ENCODE measurements around the gene TBX18. TPM values are rescaled to one million over a fixed set of nuclear protein-coding genes. Genes with fewer than 3 reads are reported as not detected.

The TBX18 gene
- total RNA-seq, 4 donors from 2014 or later, result 0.15 to 4.4 (median 1.9) TPM

DNA sequence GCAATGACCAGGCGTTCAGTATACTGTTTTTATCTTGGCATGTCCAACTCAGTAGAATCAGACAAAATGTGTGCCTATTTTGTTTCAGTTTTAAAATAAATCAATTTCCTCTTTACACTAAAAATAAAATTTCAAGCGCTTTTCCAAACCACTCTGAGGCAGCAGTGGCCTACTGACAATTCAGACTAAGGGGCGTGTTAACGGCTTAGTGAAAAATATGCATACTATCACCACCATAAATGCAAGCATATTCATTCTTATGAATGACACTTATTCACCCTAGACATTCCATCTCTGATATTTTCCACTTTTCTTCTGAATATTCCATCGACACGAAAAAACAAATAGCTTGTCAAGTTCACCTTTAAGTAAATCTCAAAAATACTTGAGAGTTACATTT, 7.5 kb downstream of the TBX18 start:
- H3K36me3 ChIP-seq, result no peaks in the 10 kb centered on the region
- no peak for TF ChIP-seq POLR2A (IDR thresholded peaks at IDR 0.05)
- TF ChIP-seq, protein P1, sequence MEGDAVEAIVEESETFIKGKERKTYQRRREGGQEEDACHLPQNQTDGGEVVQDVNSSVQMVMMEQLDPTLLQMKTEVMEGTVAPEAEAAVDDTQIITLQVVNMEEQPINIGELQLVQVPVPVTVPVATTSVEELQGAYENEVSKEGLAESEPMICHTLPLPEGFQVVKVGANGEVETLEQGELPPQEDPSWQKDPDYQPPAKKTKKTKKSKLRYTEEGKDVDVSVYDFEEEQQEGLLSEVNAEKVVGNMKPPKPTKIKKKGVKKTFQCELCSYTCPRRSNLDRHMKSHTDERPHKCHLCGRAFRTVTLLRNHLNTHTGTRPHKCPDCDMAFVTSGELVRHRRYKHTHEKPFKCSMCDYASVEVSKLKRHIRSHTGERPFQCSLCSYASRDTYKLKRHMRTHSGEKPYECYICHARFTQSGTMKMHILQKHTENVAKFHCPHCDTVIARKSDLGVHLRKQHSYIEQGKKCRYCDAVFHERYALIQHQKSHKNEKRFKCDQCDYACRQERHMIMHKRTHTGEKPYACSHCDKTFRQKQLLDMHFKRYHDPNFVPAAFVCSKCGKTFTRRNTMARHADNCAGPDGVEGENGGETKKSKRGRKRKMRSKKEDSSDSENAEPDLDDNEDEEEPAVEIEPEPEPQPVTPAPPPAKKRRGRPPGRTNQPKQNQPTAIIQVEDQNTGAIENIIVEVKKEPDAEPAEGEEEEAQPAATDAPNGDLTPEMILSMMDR (IDR thresholded peaks at IDR 0.05), result no peak
- intact Hi-C loops (cut with DNase I), result no loop called here
- WGBS, 2 donors, result 80 to 85% methylated on average over 6 of the region's 6 CpGs
- H3K4me1 ChIP-seq, result no peaks in the 10 kb centered on the region
- peaks cover 0 to 36% (median 0%) of the 10 kb centered on the region in 4 donors for H3K27me3 ChIP-seq
- no peaks in the 10 kb centered on the region for H3K9me3 ChIP-seq
- no peak overlapping the region for H3K27ac ChIP-seq
- DNase-seq, result no peak
- H3K4me3 ChIP-seq, result no peak overlapping the region

DNA sequence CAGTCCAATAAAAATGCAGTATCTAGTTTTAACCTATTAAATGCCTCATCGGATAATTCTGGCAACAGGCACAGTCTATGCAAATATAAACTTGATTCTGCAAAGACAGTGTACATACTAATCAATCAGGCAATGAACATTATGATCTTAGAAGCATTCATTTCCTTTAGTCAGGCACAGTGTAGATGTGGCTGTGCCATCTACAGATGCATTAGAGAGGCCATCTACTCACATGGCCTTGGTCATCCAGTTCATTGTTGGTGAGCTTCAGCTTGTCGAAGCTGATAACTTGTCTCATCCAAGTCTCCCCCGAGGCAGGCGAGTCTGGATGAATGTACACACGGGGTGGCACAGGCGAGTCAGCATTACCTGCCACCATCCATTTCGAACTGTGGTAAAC, 7.9 kb downstream of the TBX18 start:
- no peak for DNase-seq
- Histone ChIP-seq H3K27ac (no peak overlapping the region), H3K4me1 (no peaks in the 10 kb centered on the region), H3K4me3 (no peak overlapping the region), H3K27me3 (peaks cover 0 to 32% (median 0%) of the 10 kb centered on the region in 4 donors), H3K9me3 (no peaks in the 10 kb centered on the region), H3K36me3 (no peaks in the 10 kb centered on the region)
- 66 to 75% methylated on average over 7 of the region's 7 CpGs for WGBS, 2 donors
- intact Hi-C loops (cut with DNase I), result no loop called here
- TF ChIP-seq, protein P1 (IDR thresholded peaks at IDR 0.05), result no peak
- TF ChIP-seq POLR2A (IDR thresholded peaks at IDR 0.05), result no peak

DNA sequence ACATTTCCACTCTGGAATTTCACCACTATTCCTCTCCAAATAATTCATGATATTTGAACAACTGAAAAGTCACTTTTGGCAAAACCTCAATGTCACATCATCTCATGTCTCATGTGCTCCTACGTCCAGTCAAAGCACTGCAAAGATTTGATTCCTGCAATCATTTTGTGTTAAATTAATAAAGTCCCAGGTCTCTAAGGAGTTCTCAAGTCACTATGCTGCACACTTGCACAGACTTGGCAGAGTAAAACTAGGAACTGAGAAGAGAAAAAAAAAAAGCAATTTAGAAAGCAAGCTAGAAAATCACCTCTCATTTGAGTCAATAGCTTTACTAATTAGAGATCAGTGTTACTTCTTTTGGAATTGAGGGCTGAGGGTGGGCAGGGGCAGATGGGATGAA, 11.2 kb downstream of the TBX18 start:
- Histone ChIP-seq H3K36me3 (no peaks in the 10 kb centered on the region), H3K27ac (no peak overlapping the region), H3K27me3 (peaks cover 0 to 5% (median 0%) of the 10 kb centered on the region in 4 donors), H3K4me1 (no peaks in the 10 kb centered on the region), H3K9me3 (no peaks in the 10 kb centered on the region), H3K4me3 (no peak overlapping the region)
- intact Hi-C loops (cut with DNase I), result no loop called here
- no peak for DNase-seq
- 35 to 78% methylated on average over 1 of the region's 1 CpG for WGBS, 2 donors
- no peak for TF ChIP-seq POLR2A (IDR thresholded peaks at IDR 0.05)

DNA sequence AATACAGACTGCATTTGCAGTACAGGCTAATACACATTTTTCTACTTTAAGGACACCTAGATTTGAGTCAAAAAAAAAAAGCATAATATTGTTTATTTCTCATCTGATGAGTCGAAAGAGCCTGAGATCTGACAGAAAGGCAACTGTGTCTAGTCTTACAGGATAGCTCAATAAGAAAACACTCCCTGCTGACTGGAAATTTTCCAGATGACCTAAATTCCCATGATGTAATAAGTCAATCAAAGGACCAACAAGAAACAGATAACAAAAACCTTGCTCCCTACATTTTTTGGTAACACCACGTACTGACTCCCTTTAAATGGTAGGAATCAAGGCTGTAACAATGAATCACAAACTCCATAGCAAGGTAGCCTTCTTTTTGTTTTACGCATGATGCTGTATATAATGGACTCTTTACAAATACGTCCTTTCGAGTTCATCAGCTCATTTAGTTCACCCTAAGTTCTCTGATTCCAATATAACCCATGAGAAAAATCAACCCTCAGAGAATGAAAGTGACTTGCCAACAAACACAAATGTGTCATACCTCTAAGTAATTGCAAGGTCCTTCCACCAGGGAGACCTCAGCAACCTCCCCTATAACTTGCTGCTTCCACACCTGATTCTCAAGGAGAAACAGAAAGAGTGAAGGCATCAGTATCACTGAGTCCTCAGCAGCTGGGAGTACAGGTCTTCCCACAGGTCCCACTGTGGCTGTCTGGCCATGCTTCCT, 12.1 kb downstream of the TBX18 start:
- no peak for DNase-seq
- 73 to 80% methylated on average over 5 of the region's 5 CpGs for WGBS, 2 donors
- no peaks in the 10 kb centered on the region for H3K27me3 ChIP-seq
- intact Hi-C loops (cut with DNase I), result no loop called here
- H3K4me3 ChIP-seq, result no peak overlapping the region
- no peak for TF ChIP-seq POLR2A (IDR thresholded peaks at IDR 0.05)
- TF ChIP-seq, protein P1 (IDR thresholded peaks at IDR 0.05), result no peak
- H3K9me3 ChIP-seq, result no peaks in the 10 kb centered on the region
- H3K4me1 ChIP-seq, result no peaks in the 10 kb centered on the region
- H3K36me3 ChIP-seq, result no peaks in the 10 kb centered on the region
- H3K27ac ChIP-seq, result no peak overlapping the region

DNA sequence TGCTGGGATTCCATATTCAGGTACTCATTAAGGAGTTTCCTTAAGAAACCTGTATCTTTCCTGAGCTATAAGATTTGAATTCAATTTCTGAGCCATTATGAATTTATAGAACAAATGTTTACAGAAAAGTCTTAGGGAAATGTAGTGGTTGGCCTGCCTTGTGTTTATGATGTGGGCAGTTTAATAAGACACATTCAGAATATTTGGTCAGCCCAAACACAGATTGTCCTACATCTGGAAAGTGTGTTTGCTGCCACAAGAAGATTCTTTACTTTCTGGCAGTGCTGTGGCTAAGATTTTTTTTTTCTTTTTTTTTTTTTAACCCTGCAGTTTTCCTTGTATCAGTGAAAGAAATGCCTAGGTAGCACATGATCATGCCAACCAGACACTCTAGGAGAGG, 15.2 kb downstream of the TBX18 start:
- intact Hi-C loops (cut with DNase I), result no loop called here
- Histone ChIP-seq H3K4me3 (no peak overlapping the region), H3K27me3 (no peaks in the 10 kb centered on the region), H3K9me3 (no peaks in the 10 kb centered on the region), H3K4me1 (no peaks in the 10 kb centered on the region), H3K36me3 (no peaks in the 10 kb centered on the region), H3K27ac (no peak overlapping the region)
- TF ChIP-seq, protein P1 (IDR thresholded peaks at IDR 0.05), result no peak
- no peak for TF ChIP-seq POLR2A (IDR thresholded peaks at IDR 0.05)
- DNase-seq, result no peak

DNA sequence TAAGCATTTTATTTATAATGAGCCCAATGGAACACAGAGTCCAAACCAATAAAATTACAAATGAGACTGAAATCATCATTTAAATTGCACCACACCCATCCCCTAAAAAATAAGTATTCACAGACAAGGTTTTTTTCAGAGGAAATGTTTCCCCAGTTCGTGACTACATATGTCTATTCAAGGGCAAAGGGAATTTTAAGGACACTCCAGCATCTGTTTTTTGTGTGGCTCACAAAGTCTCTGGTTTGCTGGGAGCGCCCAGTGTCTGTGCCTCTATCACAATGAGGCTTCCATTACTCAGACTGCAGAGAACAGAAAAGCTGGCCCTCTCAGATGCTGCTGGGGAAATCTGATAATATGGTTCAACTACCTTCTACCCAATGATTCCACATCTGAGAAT, 16.0 kb downstream of the TBX18 start:
- Histone ChIP-seq H3K4me3 (no peak overlapping the region), H3K4me1 (no peaks in the 10 kb centered on the region), H3K36me3 (no peaks in the 10 kb centered on the region), H3K27ac (no peak overlapping the region), H3K27me3 (no peaks in the 10 kb centered on the region), H3K9me3 (no peaks in the 10 kb centered on the region)
- DNase-seq, result no peak
- no peak for TF ChIP-seq POLR2A (IDR thresholded peaks at IDR 0.05)
- TF ChIP-seq, protein P1 (IDR thresholded peaks at IDR 0.05), result no peak
- WGBS, 2 donors, result 38 to 40% methylated on average over 2 of the region's 2 CpGs
- intact Hi-C loops (cut with DNase I), result no loop called here
